Activated CD8-positive, alpha-beta memory T cell treated with anti-CD3 and anti-CD28 coated beads, Interleukin-2, amount 50 U/mL, for 4 hours (primary cell): ENCODE data around the gene MRPL23.

Experiments
- DNase-seq: peaks from one replicate; pipeline ENCODE4 v3.0.0-alpha.2; 2020

The MRPL23 gene

DNA sequence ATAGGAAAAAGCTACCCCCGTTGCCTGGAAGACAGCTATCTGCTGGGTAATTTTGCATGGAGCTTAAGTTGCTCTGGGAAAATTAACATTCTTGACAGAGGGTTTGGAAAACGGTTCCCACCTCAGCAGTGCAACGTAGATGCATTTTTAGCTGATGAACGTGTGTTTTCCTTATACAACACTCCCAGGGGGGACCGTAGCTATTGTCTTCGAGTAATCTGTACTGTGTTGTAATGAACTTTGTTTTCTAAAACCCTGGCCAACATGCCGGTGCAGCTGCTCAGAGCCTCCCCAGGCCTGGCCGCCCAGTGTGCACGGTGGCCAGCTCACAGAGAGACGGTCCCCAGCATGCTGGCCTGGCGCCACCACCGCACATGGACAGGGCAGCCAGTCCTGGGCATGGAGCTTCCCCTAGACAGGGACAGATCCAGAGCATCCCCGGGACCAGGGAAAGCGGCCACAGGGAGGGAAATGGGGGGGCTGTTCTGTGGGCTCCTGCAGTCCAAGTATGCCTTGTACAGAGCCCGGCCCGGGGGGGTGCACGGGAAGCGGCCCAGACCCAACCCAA is 25.5 kb upstream of the MRPL23 start:
- no peak for DNase-seq

DNA sequence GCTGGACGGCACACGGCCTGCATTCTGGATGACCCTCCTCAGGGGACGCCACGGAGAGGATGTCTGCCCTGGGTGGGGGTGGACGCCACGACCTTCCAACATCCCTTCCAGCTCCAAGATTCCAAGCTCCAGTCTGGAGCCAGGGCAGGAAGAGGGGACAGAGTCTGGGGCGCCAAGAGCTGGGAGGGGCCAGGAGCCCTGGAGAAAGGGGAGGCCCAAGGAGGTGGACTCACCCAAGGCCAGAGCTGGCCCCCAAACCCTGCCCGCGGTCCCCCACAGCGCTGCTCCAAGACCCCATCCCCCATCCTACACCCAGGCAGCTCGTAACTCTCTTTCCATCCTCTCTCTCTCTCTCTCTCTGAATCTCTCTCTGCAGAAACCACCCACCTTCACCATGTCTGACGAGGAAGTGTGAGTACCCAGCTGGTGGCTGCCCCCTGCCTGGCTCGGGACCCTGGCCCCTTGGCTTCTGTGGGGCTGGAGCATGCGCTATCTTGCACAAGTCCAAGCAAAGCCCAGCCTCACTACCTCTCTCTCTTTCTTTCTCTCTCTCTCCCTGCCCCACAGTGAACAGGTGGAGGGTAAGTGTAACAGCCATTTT is 24.6 kb upstream of the MRPL23 start:
- no peak for DNase-seq

DNA sequence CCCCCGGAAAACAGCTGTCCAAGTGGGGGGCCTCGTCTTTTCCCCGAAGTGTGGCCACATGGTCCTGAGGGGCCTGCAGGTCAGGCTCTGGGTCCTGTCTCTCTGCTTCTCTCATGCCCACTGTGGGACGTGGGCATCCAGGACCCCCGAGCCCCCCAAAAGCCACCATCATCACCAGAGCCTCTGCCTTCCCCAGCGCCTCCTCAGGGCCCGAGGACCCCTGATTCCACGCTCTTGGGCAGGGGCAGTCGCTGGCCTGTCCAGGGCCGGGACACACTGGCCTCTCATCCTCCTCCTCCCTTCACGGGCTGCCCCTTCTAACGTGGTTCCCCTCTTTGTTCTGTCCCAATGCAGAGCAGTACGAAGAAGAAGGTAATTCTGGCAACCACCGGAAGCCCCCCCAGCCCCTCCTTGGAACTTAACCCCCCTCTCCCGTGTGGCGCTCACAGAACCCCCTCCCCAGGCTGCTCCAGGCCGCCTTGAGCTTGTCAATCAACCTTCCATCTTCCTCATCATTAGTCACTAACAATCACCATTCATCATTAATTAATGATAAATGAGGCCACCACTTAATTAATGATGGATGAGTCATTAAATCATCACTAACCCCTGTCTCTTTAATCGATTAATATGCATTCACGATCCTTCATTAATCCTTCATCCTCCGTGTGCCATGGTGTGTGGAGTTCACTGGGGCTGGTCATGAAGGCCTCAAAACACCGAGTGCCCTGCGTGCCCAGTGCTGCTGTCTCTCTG is 23.8 kb upstream of the MRPL23 start:
- no peak for DNase-seq

DNA sequence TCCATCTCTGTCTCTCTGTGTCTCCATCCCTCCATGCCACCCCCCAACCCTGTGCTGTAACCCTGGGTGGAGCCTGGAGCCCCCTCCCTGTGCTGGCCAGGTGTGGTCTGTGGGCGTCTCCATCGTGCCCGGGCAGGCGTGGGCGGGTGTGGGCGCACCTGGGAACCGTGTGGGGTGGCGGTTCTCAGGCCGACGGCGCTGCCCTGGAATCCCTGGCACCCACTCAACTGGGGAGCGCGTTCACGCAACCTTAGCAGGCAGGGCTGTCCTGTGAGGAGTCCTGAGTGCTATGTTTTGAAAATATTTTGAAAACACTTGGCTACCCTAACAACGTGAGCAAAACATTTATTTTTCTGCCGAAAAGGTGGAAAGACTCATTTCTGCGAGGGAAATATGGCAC is 23.0 kb upstream of the MRPL23 start:
- DNase-seq: no peak

DNA sequence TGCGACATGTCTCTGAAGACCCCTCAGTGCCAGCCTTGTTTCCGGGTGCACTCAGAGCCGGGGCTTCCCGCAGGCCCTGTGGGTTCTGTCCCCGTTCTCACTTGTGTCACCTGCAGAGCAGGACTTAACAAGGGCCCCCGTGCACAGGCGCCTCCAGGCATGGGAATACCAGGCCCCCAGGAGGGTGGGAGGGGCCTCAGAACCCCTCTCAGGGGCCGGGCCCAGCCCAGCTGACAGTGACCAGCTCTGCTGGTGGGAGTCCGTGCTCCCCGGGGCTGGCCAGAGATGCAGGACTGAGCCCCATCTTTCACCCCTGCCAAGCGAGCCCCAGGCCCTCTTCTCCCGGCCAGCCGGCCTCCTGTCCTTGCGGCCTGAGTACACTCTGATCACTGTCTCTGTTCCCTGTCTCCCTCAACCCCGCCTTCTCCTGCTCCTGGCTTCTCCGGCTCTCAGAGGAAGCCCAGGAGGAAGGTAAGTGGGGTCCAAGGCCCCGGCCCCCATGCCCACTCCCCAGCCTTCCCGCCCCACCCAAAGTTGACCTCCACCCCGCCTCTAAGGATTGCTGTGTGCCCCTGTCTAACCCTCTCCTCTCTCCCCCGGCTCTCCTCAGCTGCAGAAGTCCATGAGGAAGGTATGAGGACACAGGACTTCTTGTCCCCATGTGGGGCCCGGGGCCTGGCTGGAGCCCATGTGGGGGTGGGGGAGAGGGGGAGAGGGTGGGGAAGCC is 22.3 kb upstream of the MRPL23 start:
- no peak for DNase-seq

DNA sequence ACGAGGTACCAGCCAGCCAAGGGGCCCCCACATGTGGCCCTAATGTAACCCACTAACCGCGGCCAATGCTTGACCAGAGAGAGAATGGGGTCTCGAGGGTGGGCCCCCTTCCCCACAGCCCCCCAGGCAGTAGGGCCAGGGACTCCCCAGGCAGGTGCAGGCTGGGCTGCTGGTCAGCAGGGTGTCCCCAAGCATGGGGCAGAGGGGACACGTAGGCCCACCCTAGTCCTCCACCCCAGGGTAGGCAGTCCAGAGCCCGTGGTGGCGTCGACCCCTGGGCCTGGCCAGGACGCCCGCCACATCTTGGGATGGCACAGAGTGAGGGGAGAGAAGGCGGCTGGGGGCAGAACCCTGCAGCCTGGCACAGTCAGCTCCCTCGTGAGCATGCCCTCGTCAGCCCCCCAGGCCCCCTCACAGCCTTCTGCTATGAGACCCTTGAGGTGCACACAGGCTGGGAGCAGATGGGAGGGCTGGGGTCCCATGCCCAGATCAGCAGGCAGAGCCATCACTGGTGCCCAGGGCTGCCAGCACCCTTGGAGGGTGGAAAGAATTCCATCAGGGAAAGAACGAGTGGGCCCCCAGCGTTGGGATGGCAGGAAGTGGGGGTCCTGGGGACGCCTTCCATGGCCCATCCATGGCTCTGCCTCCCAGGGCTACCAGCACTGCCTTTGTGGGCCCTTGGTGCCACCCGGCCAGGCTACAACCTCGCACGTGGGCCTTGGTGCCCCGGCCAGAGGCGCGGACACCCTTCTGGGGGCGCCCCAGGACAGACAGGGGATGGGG is 21.6 kb upstream of the MRPL23 start:
- no peak for DNase-seq

DNA sequence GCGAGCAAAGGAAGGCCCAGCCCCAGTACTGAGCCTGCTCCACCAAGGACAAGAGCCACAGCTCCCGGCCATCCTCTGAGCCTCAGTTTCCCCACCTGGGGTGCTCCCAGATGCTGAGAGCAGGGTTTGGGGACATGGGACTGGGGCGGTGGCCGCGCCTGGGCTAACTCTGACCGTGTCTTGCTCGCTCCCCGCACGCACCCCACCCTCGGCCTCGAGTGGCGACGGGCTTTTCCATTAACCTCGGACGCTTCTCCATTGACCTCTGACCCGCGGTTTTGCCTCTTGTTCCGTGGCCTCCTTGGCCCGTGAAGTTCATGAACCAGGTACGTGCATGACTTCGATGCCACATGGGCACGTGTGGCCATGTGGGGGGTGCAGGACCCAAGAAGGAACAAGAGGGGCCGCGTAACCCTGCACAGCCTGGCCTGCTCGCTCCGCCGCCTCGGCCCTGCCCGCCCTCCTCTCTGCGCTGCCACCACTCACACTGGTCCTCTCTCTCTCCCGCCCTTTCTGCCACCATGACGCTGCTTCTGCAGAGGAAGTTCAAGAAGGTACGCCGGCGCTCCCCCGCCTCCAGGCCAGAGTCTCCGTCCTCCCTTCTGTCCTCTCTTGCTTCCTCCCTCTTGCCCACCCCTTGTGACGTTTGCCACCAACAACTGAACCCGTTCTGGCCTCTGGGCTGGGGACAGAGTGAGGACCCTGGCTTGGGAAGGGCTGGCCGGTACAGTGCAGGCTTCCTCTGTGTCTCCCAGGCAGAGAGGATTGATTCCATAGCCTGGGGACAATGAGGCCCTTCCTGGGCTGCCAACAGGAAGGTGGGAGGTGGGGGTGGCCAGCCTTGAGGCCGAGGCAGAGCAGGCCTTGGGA is 20.7 kb upstream of the MRPL23 start:
- DNase-seq: no peak

DNA sequence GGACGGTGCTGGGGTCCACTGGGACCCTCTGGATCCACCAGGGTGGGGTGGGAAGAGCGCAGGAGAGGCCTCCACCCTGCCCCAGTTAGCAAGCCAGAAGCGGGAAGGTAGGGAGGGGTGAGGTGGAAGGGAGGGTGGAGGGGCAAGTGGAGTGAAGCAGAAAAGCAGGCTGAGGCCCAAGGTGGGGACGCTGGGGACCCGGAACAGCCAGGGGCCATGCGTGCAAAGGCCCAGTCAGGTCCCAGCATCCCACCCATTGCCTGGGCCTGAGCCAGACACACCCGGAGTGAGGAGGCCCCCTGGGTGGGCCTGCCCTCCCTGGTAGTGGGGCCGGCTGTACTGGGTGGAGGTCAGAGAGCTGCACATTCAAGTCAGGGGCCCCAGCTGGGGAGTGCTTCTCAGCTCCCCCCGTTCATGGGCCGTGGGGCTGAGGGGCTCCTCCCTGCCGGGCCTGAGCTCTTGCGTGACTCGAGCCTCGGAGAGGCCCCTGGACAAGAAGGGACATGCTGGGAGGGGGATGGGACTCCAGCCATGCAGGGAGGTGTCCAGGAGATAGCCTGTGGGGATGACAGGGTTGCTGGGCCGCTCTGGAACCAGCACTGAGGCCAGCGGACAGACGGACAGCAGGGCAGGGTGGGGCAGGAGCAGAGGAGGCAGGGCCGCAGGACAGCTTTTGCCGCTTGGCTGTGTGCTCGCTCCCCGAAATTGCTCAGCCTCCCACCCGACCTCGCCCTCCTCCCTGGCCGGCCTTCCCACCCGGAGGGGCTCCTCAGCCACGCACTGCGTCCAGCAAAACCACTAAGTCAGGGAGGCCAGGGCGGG is 19.9 kb upstream of the MRPL23 start:
- DNase-seq: no peak

DNA sequence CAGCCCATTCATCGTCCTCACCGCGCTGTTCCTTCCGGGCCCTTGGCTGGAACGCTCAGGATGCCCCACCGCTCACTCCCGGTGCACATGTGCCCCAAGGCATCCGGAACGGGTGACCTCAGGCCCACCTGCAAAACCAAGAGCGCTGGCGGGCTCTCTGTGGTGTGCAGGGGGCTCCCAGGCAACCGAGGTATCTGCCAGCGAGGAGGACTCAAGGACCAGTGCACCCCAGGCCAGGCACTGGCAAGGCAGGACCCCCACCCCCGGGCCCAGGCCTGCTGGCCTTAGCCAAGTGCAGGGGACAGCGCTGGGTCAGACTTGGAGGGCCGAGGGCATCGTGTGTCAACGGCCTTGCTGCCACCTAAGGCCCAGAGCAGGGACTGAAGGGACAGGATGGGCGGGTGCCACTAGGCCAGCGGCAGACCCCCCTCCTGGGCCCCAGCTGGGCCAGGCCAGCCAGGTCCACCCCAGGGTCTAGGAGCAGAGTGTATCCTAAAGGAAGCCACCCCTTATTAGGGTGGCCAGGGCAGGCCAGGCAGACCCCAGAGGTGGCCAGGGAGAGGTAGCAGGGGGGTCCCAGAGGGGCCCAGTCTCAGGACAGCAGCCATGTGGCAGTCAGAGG is 19.2 kb upstream of the MRPL23 start:
- no peak for DNase-seq

DNA sequence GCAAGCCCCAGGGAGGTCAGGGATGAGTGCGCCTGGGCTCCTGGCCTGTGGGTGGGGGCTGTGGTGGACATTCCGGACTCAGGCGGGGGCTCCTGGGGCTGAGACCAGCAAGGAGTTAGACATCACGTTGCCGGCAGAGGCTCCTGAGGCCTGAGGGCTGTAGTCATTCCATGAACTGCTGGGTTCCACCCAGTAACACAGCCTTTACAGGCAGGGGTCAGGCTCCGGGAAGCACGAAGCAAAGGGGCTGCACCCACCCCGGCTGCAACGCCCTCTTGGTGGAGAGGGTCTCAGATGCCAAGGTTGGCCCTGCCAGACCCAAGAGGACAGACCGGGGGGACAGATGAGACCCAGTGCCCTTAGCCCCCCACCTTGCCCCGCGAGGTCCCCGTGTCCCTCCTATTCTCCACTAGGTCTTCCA is 18.7 kb upstream of the MRPL23 start:
- no peak for DNase-seq

DNA sequence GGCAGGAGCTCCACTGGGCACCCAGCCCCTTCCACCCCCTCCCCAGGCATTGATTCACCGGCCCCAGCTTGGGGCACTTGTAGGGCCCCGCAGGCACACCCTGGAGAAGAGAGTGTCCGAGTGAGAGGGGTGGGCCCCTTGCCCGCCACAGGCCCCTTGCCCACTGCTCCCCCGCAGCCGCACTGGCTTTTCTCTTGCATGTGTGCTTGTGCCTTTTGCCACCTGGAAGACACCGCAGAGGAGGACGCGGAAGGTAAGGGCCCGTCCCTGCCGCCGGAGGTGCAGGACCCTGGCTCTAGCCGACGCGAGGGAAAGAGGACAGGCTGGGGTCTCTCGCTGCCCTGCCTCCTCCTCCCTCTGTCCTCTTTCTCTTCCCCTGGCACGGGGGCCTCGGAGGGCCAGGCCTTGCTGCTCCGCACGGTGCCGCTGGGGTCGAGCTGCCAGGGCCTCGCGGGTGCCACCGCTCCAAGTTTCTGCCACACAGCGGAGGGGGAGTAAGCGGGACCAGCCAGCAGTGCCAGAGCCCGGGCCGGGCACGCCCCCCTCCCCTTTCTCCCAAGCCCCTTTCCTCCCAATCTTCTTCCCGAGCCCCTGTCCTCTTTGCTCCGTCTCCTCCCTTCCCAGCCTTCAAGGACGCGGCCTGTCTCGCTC is 18.1 kb upstream of the MRPL23 start:
- DNase-seq: no peak

DNA sequence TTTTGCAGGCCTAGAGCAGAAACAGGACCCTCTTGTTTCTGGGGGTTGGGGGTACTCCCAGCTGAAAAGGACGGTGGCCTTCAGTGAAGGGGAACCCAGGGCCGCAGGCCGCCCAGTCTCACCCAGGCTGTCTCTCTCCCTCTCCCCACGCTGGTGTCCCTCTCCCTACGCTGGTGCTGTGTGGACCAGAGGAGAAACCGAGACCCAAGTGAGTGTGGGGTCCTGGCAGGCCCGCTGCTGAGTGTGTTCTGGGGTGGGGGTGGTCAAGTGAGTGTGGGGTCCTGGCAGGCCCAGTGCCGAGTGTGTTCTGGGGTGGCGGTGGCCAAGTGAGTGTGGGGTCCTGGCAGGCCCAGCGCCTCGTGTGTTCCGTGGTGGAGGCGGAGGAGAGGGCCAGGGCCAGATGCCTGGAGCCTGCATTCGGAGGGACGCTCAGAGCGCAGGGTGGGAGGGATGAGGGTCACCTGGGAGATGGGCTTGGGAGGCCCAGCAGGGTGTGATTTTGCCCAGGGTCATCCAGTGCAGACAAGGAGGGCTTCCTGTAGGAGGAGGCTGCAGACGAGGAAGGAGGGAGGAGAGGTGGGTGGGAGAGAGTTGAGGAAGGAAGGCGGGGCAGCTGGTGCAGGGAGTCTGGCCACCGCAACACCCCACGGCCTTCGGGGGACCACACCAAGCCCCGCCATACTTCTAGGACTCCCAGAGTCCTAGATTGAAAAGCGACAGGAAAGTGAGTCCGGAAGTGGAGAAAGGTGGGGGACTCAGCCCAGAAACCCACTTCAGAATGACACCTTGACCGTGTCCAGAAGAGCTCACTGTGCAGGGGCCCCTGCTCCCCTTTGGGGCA is 17.3 kb upstream of the MRPL23 start:
- no peak for DNase-seq

DNA sequence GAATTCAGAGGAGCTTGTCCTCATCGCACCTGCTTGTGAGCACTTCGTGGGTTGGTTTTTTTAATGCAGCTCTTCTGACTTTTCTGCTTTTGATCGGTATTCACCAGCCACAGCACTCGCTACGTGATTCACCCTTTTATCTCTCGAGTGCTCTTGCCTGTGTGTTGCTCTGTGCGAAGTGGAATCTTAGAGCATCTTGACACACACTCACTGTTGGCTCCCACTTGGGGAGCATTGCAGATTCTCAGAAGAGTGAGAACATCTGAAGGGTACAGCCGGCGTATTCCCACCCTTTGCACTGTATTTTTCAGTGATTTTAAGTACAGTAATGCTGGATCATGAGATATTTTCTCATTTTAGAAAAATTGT is 16.7 kb upstream of the MRPL23 start:
- DNase-seq: no peak

DNA sequence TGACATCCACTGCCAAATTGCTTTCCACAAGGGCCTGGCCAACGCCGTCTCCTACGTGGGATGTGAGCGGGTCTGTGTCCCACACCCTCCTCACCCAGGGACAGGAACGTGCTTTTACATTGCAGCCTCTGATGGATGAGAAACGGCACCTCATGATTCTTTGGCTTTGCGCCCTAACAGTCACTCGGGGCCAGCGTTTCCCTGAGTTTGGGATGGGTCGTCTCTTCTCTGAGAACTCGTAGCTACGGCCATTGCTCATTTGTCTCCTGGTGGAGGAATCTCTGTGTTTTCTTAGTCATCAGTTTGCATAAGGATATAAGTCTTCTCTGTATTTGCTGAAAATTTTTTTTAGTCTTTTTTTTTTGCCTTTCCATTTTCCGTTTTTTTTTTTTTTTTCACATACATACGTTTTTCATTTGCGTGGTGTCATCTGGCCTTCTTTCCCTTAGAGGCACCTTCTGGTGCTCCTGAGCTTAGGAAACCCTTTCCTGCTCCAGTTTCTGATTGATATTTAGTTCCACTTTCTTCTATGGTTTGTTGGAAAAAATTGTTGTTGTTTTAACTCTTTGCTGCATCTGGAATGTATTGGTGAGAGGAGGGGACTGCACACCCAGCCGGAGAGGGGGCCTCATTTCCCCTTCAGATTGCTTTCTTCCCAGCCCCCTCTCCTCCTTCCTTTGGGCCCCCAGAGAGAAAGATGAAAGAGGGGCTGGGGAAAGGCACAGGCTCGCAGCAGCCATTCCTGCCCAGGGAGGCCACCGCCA is 15.6 kb upstream of the MRPL23 start:
- DNase-seq: no peak

DNA sequence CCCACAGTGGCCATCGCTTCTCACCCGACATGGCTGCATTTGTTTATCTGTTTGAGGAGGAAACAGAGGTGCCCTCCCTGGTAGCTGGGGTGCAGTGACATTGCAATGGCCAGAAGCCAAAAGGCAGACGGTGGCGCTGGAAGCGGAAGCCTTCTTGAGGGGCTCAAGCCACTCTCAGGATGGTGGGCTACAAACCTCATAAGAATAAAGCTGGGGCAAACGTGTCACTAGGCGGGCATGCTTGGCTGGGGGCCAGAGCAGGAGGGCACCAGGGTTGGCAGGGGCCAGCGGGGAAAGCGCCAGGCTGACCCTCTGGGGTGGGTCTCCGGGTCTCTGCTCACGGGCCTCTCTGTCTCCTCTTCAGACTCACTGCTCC is 15.0 kb upstream of the MRPL23 start:
- no peak for DNase-seq

DNA sequence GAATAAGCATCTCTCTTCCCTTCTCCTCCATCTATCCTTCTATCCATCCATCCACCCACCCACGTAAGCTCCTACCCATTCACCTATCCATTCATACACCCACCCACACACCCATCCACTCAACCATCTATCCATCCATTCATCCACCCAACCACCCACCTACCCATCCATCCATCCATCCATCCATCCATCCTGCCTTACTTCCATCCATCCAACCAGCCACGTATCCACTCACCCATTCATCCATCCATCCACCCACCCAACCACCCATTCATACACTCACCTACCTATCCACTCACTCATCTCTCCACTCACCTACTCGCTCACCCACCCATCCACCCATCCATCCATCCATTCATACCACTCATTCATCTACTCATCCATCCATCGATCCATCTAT is 14.5 kb upstream of the MRPL23 start:
- no peak for DNase-seq

DNA sequence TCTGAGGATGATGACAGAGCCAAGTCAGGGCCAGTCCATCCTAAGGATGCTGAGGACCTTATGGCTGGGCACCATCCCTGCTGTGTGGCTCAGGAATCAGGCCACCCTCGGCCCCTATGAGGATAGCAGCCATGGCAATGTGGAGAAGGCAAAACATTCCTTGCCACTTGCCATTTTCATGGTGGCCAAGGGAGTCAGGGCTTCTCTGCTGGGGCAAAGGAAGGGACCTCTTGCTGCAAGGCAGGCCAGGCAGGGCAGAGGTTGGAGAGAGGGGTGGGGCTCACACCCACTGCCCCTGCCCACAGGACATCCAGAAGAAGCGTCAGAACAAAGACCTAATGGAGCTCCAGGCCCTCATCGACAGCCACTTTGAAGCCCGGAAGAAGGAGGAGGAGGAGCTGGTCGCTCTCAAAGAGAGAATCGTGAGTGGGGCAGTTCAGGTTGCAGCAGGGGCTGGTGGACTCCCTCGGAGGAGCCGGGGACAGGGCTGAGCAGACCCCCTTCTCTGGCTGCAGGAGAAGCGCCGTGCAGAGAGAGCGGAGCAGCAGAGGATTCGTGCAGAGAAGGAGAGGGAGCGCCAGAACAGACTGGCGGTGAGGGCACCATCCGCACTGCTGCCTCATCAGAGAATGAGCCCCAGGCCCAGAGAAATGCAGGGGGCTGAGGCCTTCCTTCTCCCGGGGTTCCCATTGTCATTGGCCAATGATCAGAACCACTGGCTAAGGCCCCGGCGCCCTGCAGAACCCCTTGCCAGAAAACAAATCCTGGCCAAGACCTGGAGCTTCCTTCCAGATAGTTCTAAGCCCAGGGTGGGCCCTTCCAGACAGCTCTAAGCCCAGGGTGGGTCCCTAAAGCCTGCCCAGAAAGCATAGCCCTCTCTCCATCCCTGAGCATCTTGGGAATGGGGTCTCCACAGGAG is 13.5 kb upstream of the MRPL23 start:
- DNase-seq: no peak
